ENCODE data around the gene FZD7. TPM values are rescaled to one million over a fixed set of nuclear protein-coding genes. Genes with fewer than 3 reads are reported as not detected.

The FZD7 gene
- total RNA-seq, 3 donors from 2014 or later: 4.8 to 84.3 (median 5.9) TPM

DNA sequence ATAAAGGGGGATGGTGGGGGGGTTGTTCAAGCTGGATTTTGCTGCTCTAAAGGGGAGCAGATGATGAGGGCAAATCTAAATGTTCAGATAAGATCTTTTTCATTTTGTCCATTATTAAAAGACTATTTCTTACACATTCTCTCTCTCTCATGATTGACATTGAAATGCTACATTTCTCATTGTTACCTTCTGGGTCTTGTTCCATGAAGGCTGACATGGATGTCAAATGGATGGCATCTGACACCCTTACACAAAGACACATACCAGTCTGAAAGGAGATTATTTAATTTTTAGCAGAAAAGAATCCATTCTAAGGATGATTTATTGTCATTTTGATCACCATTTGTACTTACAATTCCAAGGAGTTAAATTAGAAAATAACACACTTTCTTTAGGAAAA lies 11.1 kb downstream of the FZD7 start:
- H3K4me1 ChIP-seq (ENCODE audit: low read depth): no peaks in the 10 kb centered on the region
- no peaks in the 10 kb centered on the region for H3K9me3 ChIP-seq
- ATAC-seq (no peak), DNase-seq (no peak)
- H3K4me3 ChIP-seq: no peak overlapping the region
- intact Hi-C loops (cut with DNase I, micrococcal nuclease): no loop called here
- no peaks in the 10 kb centered on the region for H3K36me3 ChIP-seq (ENCODE audit: low read depth)
- TF ChIP-seq, protein P1, sequence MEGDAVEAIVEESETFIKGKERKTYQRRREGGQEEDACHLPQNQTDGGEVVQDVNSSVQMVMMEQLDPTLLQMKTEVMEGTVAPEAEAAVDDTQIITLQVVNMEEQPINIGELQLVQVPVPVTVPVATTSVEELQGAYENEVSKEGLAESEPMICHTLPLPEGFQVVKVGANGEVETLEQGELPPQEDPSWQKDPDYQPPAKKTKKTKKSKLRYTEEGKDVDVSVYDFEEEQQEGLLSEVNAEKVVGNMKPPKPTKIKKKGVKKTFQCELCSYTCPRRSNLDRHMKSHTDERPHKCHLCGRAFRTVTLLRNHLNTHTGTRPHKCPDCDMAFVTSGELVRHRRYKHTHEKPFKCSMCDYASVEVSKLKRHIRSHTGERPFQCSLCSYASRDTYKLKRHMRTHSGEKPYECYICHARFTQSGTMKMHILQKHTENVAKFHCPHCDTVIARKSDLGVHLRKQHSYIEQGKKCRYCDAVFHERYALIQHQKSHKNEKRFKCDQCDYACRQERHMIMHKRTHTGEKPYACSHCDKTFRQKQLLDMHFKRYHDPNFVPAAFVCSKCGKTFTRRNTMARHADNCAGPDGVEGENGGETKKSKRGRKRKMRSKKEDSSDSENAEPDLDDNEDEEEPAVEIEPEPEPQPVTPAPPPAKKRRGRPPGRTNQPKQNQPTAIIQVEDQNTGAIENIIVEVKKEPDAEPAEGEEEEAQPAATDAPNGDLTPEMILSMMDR (IDR thresholded peaks at IDR 0.05): no peak

DNA sequence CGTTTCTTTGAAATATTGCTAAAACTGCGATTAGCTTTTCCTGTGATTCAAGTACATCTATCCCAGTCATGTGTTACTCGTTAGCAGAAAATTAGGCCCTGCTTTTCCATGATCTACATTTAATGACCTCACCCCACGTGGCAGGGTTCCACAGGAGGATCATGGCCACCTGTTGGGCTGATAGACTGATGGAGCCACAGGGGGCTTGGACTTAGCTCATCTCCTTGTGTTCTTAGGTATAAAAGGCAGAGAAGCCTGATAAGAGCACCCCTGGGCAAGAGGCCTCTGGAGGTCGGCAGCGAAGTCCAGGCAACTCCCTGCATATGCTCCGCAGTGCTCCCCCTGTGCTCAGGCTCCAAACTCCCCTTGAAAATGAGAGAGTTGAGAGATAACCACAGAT lies 12.9 kb downstream of the FZD7 start:
- DNase-seq (no peak), ATAC-seq (no peak)
- Histone ChIP-seq H3K4me3 (no peak overlapping the region), H3K9me3 (no peaks in the 10 kb centered on the region), H3K4me1 (ENCODE audit: low read depth) (no peaks in the 10 kb centered on the region), H3K36me3 (ENCODE audit: low read depth) (no peaks in the 10 kb centered on the region)
- intact Hi-C loops (cut with DNase I, micrococcal nuclease): no loop called here
- TF ChIP-seq, protein P1 (IDR thresholded peaks at IDR 0.05): no peak

DNA sequence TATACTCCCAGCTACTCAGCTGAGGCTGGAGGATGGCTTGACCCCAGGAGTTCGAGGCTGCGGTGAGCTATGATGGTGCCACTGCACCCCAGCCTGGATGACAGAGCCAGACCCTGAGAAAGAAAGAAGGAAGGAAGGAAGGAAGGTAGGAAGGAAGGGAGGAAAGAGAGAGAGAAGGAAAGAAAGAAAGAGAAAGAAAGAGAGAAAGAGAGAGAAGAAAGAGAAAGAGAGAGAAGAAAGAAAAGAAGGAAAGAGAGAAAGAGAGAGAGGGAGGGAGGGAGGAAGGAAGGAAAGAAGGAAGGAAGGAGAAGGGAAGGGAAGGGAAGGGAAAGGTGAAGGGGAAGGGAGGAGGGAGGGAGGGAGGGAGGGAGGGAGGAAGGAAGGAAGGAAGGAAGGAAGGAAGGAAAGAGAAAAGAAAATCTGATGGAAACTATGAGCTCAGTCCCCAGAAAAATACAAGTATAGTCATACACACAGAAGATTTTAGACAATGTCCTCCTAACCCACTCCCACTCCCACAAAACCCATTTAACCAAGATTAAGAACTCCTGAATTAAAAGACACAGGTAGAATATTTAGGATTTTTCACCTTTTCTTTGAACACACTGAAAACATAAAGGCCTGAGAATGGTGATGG lies 15.6 kb downstream of the FZD7 start:
- TF ChIP-seq, protein P1 (IDR thresholded peaks at IDR 0.05): no peak
- Histone ChIP-seq H3K36me3 (ENCODE audit: low read depth) (no peaks in the 10 kb centered on the region), H3K9me3 (no peaks in the 10 kb centered on the region), H3K4me1 (ENCODE audit: low read depth) (no peaks in the 10 kb centered on the region), H3K4me3 (no peak overlapping the region)
- intact Hi-C loops (cut with DNase I, micrococcal nuclease): no loop called here
- no peak for DNase-seq
- ATAC-seq: no peak

DNA sequence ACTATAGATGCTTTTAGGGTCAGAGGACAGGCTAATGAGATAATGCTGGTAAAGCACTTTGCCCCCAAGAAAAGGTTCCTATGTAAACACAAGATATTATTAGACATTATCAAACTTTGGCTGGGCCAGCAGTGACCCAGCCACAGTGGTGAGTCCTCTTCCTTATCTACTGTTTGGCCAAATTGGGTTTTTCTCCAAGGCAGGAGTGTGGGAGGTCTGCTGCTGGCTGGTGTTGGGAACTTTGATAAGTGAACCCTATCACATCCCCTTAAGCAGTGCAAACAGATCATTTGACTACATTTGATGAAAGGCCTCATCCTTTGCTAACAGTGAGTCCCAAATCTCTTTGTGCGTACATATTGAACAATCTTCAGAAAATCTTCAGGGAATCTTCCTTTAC lies 16.2 kb downstream of the FZD7 start:
- intact Hi-C loops (cut with DNase I, micrococcal nuclease): no loop called here
- TF ChIP-seq, protein P1 (IDR thresholded peaks at IDR 0.05): no peak
- ATAC-seq (no peak), DNase-seq (no peak)
- Histone ChIP-seq H3K4me3 (no peak overlapping the region), H3K9me3 (no peaks in the 10 kb centered on the region), H3K4me1 (ENCODE audit: low read depth) (no peaks in the 10 kb centered on the region), H3K36me3 (ENCODE audit: low read depth) (no peaks in the 10 kb centered on the region)

DNA sequence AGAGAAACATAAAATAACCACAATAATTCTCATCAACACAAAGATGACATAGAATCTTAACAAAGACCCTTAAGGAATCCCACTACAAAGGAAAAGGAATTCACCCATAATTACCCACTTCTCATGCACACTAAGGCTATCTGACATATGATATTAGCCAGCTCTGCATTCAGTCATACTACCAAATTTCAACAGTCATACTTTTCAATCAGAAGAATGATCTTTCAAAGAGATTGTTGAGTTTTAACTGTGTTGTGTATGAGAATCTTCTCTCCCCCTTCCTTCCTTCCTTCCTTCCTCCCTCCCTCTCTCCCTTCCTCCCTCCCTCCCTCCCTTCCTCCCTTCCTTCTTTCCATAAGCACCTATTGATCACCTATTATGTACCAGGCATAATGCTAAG lies 17.0 kb downstream of the FZD7 start:
- intact Hi-C loops (cut with DNase I, micrococcal nuclease): no loop called here
- H3K9me3 ChIP-seq: no peaks in the 10 kb centered on the region
- DNase-seq: no peak
- no peak overlapping the region for H3K4me3 ChIP-seq
- TF ChIP-seq, protein P1 (IDR thresholded peaks at IDR 0.05): no peak
- no peak for ATAC-seq
- H3K4me1 ChIP-seq (ENCODE audit: low read depth): no peaks in the 10 kb centered on the region
- no peaks in the 10 kb centered on the region for H3K36me3 ChIP-seq (ENCODE audit: low read depth)
